ENCODE results near the gene NUP93.
"Not testable (repeated sequence)": the region's sequence is repeated elsewhere in the genome, so short reads cannot be mapped to it uniquely, and the experiment has no call there.

NUP93 gene

GRCh38 chr16:56708525-56709442 lies 21.1 kb upstream of the NUP93 start:
- DNase-seq, result no peak

DNA sequence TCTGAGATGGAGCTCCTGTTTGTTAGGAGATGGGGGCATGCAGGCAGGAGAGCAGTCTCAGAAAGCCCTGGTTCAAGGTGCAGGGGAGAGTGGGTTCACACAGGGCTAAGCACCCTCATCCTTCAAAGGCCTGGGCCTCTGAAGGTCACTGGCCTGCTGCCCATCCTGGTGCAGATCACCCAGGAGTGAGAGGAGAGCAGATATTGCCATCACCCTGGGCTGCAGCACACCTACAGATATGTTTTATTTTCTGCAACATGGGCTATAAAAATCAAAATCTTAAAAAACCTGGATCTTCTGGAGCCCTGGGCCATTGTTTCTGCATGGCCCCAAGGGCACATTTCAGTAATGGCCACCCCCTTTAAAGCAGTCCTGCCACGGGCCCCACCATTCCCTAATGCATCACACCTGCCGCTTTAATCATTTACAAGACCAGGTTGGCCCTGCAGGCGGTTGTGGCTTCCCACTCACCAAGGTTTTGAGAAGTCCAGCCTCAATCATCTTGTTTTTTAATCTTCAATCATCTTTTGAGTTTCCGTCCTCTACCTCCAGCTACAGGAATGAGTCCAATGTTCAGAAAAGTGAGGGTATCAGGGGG lies 20.4 kb upstream of the NUP93 start:
- no peak for DNase-seq

DNA sequence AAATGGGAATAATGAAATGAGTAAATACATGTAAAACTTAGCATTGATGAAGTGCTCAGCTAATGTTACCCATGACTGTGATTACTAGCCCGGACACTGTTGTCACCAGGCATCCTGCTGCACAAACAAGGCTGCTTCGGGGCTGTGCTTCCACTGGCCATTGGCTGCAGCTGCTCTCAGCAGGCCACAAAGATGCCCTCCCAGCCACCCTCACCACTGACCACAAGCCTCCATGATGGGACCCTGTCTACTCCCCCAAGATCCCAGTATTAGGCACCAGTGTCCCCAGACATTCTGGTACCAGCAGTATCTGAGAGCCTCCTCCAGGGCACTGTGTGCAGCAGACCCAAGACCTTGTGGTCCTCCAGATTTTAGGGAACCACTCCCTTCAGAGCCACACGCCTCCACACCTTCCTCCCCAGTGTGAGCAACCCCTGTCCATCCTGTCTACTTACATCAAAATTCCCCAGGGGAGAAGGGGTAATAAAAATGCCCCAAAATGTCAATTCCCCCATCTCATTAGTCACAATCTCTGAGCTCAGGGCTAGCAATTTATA lies 19.7 kb upstream of the NUP93 start:
- no peak for DNase-seq

- no peak for DNase-seq
Measured at GRCh38 chr16:56711862-56712261, 18.1 kb upstream of the NUP93 start.

- DNase-seq, result no peak
Measured at GRCh38 chr16:56713794-56714193, 16.1 kb upstream of the NUP93 start.

DNA sequence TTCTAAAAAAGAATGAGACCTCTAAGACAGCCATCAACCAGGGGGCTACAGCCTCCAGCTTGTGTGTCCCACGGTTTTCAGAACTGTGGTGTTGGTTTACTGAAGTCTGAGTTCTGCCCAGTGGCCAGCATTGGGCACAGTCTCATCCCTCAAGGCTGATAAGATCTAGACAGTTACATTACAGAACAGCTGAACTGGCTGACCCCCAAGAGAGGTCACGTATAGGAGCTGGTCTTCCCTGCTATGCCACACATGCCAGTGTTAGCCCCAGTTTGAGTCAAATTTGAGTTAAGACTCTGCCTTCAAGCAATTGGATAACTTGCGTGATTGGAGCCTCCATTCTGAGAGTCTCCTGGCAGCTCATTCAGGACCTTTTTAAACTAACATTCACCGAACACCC lies 14.8 kb upstream of the NUP93 start:
- no peak for DNase-seq

- no peak for DNase-seq
Measured at GRCh38 chr16:56716761-56717160, 13.2 kb upstream of the NUP93 start.

- not testable (repeated sequence) for DNase-seq
Measured at GRCh38 chr16:56717532-56717931, 12.4 kb upstream of the NUP93 start.

- DNase-seq, result no peak
Measured at GRCh38 chr16:56722200-56722842, 7.6 kb upstream of the NUP93 start.

DNA sequence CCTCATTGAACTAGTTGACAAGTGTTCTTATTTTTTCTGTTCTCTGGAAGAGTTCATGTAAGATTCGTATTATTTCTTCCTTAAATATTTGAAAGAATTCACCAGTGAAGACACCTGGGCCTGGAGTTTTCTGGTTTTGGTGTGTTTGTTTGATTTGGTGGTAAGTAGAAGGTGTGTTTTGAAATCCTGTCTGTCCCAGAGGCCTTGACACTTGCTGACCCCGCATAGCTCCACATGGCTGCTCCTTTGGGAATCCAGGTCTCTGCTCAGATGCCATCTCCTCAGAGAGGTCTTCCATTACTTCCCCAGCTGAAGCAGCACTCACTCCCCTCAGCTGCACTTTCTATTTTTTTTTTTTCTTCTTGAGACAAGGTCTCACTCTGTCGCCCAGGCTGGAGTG lies 5.7 kb upstream of the NUP93 start:
- no peak for DNase-seq

- no peak for DNase-seq
Measured at GRCh38 chr16:56726283-56726682, 3.6 kb upstream of the NUP93 start.

- DNase-seq, result no peak
Measured at GRCh38 chr16:56726926-56727325, 3.0 kb upstream of the NUP93 start.

- no peak for DNase-seq
Measured at GRCh38 chr16:56728027-56728426, 1.9 kb upstream of the NUP93 start.

DNA sequence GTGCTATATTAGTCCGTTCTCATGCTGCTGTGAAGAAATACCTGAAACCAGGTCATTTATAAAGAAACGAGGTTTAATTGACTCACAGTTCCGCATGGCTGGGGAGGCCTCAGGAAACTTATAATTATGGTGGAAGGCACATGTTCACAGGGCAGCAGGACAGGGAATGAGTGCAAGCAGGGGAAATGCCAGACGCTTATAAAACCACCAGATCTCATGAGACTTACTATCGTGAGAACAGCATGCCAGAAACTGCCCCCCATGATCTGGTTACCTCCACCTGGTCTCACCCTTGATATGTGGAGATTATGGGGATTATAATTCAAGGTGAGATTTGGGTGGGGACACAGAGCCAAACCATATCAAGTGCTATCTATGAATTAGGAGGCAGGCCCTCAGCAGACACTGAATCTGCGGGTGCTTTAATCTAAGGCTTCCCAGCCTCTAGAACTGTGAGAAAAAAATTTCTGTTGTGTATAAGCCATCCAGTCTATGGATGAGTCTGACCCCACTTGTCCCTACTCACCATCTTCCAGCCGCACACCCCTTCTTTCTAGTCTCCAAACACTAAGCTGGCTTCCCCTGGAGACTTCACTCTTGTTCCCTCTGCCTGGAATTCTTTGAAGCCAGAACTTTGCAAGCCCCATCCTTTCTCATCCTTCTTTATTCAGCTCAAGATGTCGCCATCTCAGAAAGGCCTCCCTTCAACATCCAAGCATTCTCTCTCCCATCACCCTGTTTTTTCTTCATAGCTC lies 772 bp upstream of the NUP93 start:
- DNase-seq, result no peak

DNA sequence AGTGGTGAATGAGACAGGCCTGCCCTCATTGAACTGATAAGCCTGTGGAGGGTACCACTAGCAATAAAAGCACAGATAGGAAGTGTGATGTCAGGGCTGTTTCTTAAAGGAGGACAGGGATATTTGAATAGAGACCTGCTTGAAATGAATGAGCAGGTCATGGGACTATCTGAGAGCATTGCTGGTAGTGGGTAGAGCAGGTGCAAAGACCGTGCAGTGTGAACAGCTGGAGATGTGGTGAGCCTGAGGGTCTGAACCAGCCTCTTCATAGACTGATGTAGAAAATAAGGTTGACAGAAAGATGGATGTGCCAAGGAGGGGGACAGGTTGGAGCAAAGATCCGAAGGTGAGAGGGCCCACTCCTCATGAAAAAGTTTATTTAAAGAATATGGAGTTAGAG lies 2.4 kb downstream of the NUP93 start:
- DNase-seq, result no peak

DNA sequence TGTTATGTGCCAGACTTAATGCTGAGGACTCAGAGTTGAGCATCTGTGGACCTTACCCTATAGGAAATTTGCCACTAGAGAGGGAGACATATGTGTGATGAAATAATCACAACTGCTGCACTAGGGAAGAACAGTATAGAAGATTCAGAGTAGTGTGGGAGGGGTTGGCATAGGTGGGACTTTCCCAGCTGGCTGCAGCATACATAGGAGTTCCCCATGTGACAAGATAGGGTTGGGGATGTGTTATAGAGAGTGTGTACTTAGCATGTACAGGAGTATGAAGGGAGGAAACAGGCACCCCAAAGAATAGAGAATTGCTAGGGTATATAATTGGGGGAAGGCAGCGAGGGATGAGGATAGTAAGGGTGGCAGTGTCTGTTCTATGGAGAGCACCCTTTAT lies 2.9 kb downstream of the NUP93 start:
- no peak for DNase-seq

- DNase-seq, result no peak
Measured at GRCh38 chr16:56734429-56734828, 4.5 kb downstream of the NUP93 start.

DNA sequence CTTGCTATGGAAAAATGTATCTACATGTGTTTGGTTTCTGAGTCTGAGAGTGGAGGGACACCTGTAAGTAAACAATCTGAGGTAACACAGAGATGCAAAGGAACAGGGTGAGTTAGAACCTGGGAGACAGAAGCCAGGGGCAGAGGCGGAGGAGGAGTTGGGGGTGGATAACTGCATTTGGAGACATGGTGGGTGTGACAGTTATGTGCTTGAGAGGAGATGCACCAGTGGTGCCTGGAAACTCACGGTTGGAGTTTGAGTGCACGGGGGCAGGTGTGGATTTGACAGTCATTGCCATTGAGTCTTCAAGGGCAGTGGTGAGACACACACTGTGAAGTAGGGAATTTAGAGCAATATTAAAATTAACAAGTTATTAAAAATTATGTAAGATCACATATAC lies 6.5 kb downstream of the NUP93 start:
- peak in 25 of 56 donors; percentile 16 to 76 (median 46) for DNase-seq

GRCh38 chr16:56737539-56737938 lies 7.6 kb downstream of the NUP93 start:
- no peak for DNase-seq

- no peak for DNase-seq
Measured at GRCh38 chr16:56738221-56738620, 8.3 kb downstream of the NUP93 start.

DNA sequence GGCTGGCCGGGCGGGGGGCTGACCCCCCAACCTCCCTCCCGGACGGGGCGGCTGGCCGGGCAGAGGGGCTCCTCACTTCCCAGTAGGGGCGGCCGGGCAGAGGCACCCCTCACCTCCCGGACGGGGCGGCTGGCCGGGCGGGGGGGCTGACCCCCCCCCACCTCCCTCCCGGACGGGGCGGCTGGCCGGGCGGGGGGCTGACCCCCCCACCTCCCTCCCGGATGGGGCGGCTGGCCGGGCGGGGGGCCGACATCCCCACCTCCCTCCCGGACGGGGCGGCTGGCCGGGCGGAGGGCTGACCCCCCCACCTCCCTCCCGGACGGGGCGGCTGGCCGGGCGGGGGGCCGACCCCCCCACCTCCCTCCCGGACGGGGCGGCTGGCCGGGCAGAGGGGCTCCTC lies 9.4 kb downstream of the NUP93 start:
- not testable (repeated sequence) for DNase-seq

Measured in nucleus accumbens (tissue), 56 donors.